IMR-90 (cell line): ENCODE results near the gene TBC1D8. TPM values are rescaled to one million over a fixed set of nuclear protein-coding genes. Genes with fewer than 3 reads are reported as not detected.

Experiments
- ATAC-seq: fragments of 200-7000 bp; cut with Tn5 transposase; 2 replicates; pipeline ENCODE4 v1.9.1; 2020; ENCODE audit warnings: low read depth, mild to moderate bottlenecking, moderate library complexity
- BruUV-seq: library from RNA; stranded (reverse); fragments of 400-500 nt; replicated peaks from 2 replicates; lab custom pipeline; 2021; lab: Mats Ljungman, UMichigan
- CTCF ChIA-PET: fragments of 300-600 bp; formaldehyde crosslinking; extraction: SDS; loops from one replicate; lab custom pipeline; 2021; ENCODE audit warnings: antibody characterized with exemption; lab: Yijun Ruan, JAX
- POLR2A ChIA-PET: fragments of 300-600 bp; sonication (Branson Sonifier 250); formaldehyde crosslinking; loops from one replicate; lab custom pipeline; 2022; ENCODE audit warnings: antibody characterized with exemption; ENCODE audit not compliant: unreplicated experiment; lab: Charles Lee
- DNase-seq: peaks from one replicate; pipeline ENCODE4 v3.0.0; 2013
- H2AFZ ChIP-seq: replicated peaks from 2 replicates; pipeline ENCODE3; 2013; ENCODE audit warnings: low read length, mild to moderate bottlenecking; ENCODE audit not compliant: poor library complexity
- H2AK5ac ChIP-seq: 2 replicates; pipeline ENCODE4 v1.6.1; 2013; ENCODE audit warnings: low read depth, low read length, inconsistent platforms
- H2AK9ac ChIP-seq: replicated peaks from 2 replicates; pipeline ENCODE3; 2013; ENCODE audit warnings: mild to moderate bottlenecking, low read depth, low read length, moderate library complexity; ENCODE audit not compliant: poor library complexity
- H2BK120ac ChIP-seq: 2 replicates; pipeline ENCODE4 v1.6.1; 2013; ENCODE audit warnings: low read depth, low read length, inconsistent platforms
- H2BK15ac ChIP-seq: 3 replicates; pipeline ENCODE4 v1.6.1; 2013; ENCODE audit warnings: low read depth, low read length, inconsistent platforms
- H2BK20ac ChIP-seq: 2 replicates; pipeline ENCODE4 v1.6.1; 2013; ENCODE audit warnings: low read depth, mild to moderate bottlenecking, inconsistent platforms, low read length, moderate library complexity
- H2BK5ac ChIP-seq: 2 replicates; pipeline ENCODE4 v1.6.1; 2013; ENCODE audit warnings: mild to moderate bottlenecking, low read depth, low read length, inconsistent platforms; ENCODE audit not compliant: poor library complexity, severe bottlenecking
- H3K14ac ChIP-seq: replicated peaks from 2 replicates; pipeline ENCODE4 v1.6.1; 2013; ENCODE audit warnings: low read depth, low read length, inconsistent platforms
- H3K18ac ChIP-seq: 2 replicates; pipeline ENCODE4 v1.6.1; 2013; ENCODE audit warnings: low read depth, low read length, control low read depth
- H3K23ac ChIP-seq: 2 replicates; pipeline ENCODE4 v1.6.1; 2013; ENCODE audit warnings: low read depth, low read length, inconsistent platforms
- H3K27ac ChIP-seq: 2 replicates; pipeline ENCODE4 v1.5.1; 2013; ENCODE audit warnings: mild to moderate bottlenecking, control low read depth, low read length; ENCODE audit not compliant: insufficient read depth
- H3K27me3 ChIP-seq: 2 replicates; pipeline ENCODE4 v1.6.1; 2013; ENCODE audit warnings: low read length; ENCODE audit not compliant: control insufficient read depth, insufficient read depth
- H3K36me3 ChIP-seq: 2 replicates; pipeline ENCODE4 v1.6.1; 2013; ENCODE audit warnings: low read length, mixed read lengths; ENCODE audit not compliant: control insufficient read depth, insufficient read depth
- H3K4ac ChIP-seq: 2 replicates; pipeline ENCODE4 v1.6.1; 2013; ENCODE audit warnings: low read depth, low read length, inconsistent platforms
- H3K4me1 ChIP-seq: 2 replicates; pipeline ENCODE4 v1.6.1; 2013; ENCODE audit warnings: low read length, mixed read lengths; ENCODE audit not compliant: control insufficient read depth, insufficient read depth
- H3K4me2 ChIP-seq: 2 replicates; pipeline ENCODE4 v1.6.1; 2013; ENCODE audit warnings: low read depth, mild to moderate bottlenecking, control low read depth, low read length, moderate library complexity
- H3K4me3 ChIP-seq: 2 replicates; pipeline ENCODE4 v1.5.1; 2013; ENCODE audit warnings: low read depth, mild to moderate bottlenecking, control low read depth, low read length, moderate library complexity; ENCODE audit not compliant: insufficient read depth
- H3K56ac ChIP-seq: 2 replicates; pipeline ENCODE4 v1.6.1; 2013; ENCODE audit warnings: low read length, inconsistent platforms; ENCODE audit not compliant: insufficient read depth; ENCODE audit errors: extremely low read depth
- H3K79me1 ChIP-seq, 2 experiments: 2 replicates each; pipeline ENCODE4 v1.6.1; 2013; ENCODE audit warnings: low read length in 2 of 2, inconsistent platforms in 1 of 2, low read depth in 1 of 2
- H3K9ac ChIP-seq: 2 replicates; pipeline ENCODE4 v1.6.1; 2013; ENCODE audit warnings: low read depth, low read length, control low read depth
- H3K9me1 ChIP-seq: 2 replicates; pipeline ENCODE4 v1.6.1; 2013; ENCODE audit warnings: low read length, inconsistent platforms; ENCODE audit not compliant: insufficient read depth
- H3K9me3 ChIP-seq: 2 replicates; pipeline ENCODE4 v1.6.1; 2013; ENCODE audit warnings: low read length; ENCODE audit not compliant: control insufficient read depth, insufficient read depth
- H4K20me1 ChIP-seq: 2 replicates; pipeline ENCODE4 v1.6.1; 2013; ENCODE audit warnings: low read length, inconsistent platforms; ENCODE audit not compliant: insufficient read depth
- H4K5ac ChIP-seq: 2 replicates; pipeline ENCODE4 v1.6.1; 2013; ENCODE audit warnings: mild to moderate bottlenecking, low read depth, low read length, control low read depth
- H4K8ac ChIP-seq, 2 experiments: 2 replicates each; pipeline ENCODE4 v1.6.1; 2013; ENCODE audit warnings: low read depth in 2 of 2, low read length in 2 of 2, control low read depth in 1 of 2, inconsistent platforms in 1 of 2
- H4K91ac ChIP-seq: 2 replicates; pipeline ENCODE4 v1.6.1; 2013; ENCODE audit warnings: low read depth, low read length, inconsistent platforms; ENCODE audit not compliant: insufficient read depth
- BHLHE40 ChIP-seq: fragments of 150-350 bp; IDR thresholded peaks from 2 replicates; pipeline ENCODE4 v1.6.1; 2016; ENCODE audit warnings: mild to moderate bottlenecking, low read depth, low read length
- CHD1 ChIP-seq: IDR thresholded peaks from 2 replicates; pipeline ENCODE4 v1.6.1; 2012; ENCODE audit warnings: low read depth, low read length, improper control_type of control experiment
- FOS ChIP-seq: fragments of 150-350 bp; IDR thresholded peaks from 2 replicates; pipeline ENCODE4 v1.6.1; 2016; ENCODE audit warnings: low read depth, low read length
- MAZ ChIP-seq: IDR thresholded peaks from 2 replicates; pipeline ENCODE4 v1.6.1; 2012; ENCODE audit warnings: low read depth, mild to moderate bottlenecking, low read length, improper control_type of control experiment, moderate library complexity, borderline replicate concordance
- MXI1 ChIP-seq: IDR thresholded peaks from 2 replicates; pipeline ENCODE4 v1.6.1; 2012; ENCODE audit warnings: low read depth, mild to moderate bottlenecking, low read length, moderate library complexity, borderline replicate concordance
- POLR2A ChIP-seq: IDR thresholded peaks from 2 replicates; pipeline ENCODE4 v1.6.1; 2012; ENCODE audit warnings: mild to moderate bottlenecking, low read depth, low read length
- RCOR1 ChIP-seq: IDR thresholded peaks from 2 replicates; pipeline ENCODE4 v1.6.1; 2012; ENCODE audit warnings: mild to moderate bottlenecking, low read length, improper control_type of control experiment; ENCODE audit not compliant: insufficient replicate concordance
- WGBS, 2 experiments: methylation state at CpG; one replicate each; pipeline versions ENCODE4 v1.1.5 to v1.1.7; 2013; ENCODE audit warnings: missing lambda C conversion rate in 2 of 2; ENCODE audit not compliant: insufficient read length in 1 of 2; ENCODE audit errors: extremely low coverage in 2 of 2; 5-methylcytosine and 5-hydroxymethylcytosine counted together
- dilution Hi-C: fragments of 300-500 bp; cut with HindIII; formaldehyde crosslinking; loops from one replicate; pipeline ENCODE4 v1.14.3; 2018; ENCODE audit warnings: low sequenced_read_pairs; ENCODE audit not compliant: unreplicated experiment
- in situ Hi-C: fragments of 300-500 bp; cut with MboI; formaldehyde crosslinking; loops from 3 replicates; pipeline ENCODE4 v1.14.3; 2019; ENCODE audit warnings: low sequenced_read_pairs, inconsistent platforms, mixed read lengths
- intact Hi-C: fragments of 100-400 bp; cut with micrococcal nuclease; formaldehyde crosslinking; loops from 2 replicates; pipeline ENCODE4 v1.10.0; 2022
- polyA plus RNA-seq, 3 experiments: library from polyadenylated mRNA; depleted of rRNA; stranded (reverse); fragments of >200 nt; gene quantifications; 2 replicates each; pipeline ENCODE4 v1.2.3, GENCODE V29; 2012; ENCODE audit warnings: low replicate concordance in 1 of 3
- total RNA-seq: library from RNA; depleted of rRNA; stranded (reverse); fragments of >200 nt; gene quantifications from 2 replicates; pipeline ENCODE4 v1.2.3, GENCODE V29; 2012

The TBC1D8 gene
- total and polyA plus RNA-seq, 2 of the 4 experiments (the other 2 are of a cell fraction), result 1.3 to 1.5 TPM

GRCh38 chr2:101040072-101040471 lies 111.1 kb downstream of the TBC1D8 start:
- Histone ChIP-seq H3K9ac (no peak overlapping the region), H2BK20ac (no peak overlapping the region), H3K9me3 (no peaks in the 10 kb centered on the region), H3K23ac (no peak overlapping the region), H3K56ac (no peak overlapping the region), H3K79me1 (no peaks in the 10 kb centered on the region), H3K36me3 (peaks cover 3% of the 10 kb centered on the region; the same call in 1 of the 2 replicates), H2AFZ (no peak overlapping the region), H3K4me3 (no peak overlapping the region), H3K4me2 (no peak overlapping the region), H3K14ac (no peak overlapping the region), H2AK5ac (no peak overlapping the region), H3K4me1 (no peaks in the 10 kb centered on the region), H2BK5ac (no peak overlapping the region), H3K27ac (no peak overlapping the region), H3K18ac (no peak overlapping the region), H3K4ac (no peak overlapping the region), H3K27me3 (peaks cover 2% of the 10 kb centered on the region; the same call in 1 of the 2 replicates), H4K20me1 (no peaks in the 10 kb centered on the region), H2AK9ac (no peak overlapping the region), H4K91ac (no peak overlapping the region), H2BK15ac (no peak overlapping the region), H2BK120ac (no peak overlapping the region), H4K8ac (no peak overlapping the region), H4K5ac (no peak overlapping the region), H3K9me1 (peaks cover 7% of the 10 kb centered on the region)
- in situ Hi-C loops, result no loop called here
- TF ChIP-seq MAZ (no peak), FOS (no peak), BHLHE40 (no peak), CHD1 (no peak), RCOR1 (no peak), MXI1 (no peak), POLR2A (no peak)
- POLR2A ChIA-PET, result no interaction called here
- dilution Hi-C loops, result no loop called here
- DNase-seq (no peak), ATAC-seq (no peak)
- intact Hi-C loops, result no loop called here
- no TSS peak for BruUV-seq
- WGBS, 2 experiments, result 78% methylated on average over 9 of the region's 13 CpGs; no CpG with 5 or more reads in 1 of the 2 experiments
- CTCF ChIA-PET, result interaction anchor here (0.7 kb wide), 1 partner anchor 30 kb away, joined by 3 read pairs; no protein-coding TSS in a partner anchor
